IMR-90 (cell line): ENCODE results near the gene FARP1.

ENCODE experiments used
- CHD1 ChIP-seq: IDR thresholded peaks from 2 replicates; pipeline ENCODE4 v1.6.1; 2012; ENCODE audit warnings: low read depth, low read length, improper control_type of control experiment
- CTCF ChIP-seq: conservative IDR thresholded peaks from 2 replicates; pipeline ENCODE4 v1.5.1; 2012; ENCODE audit warnings: mild to moderate bottlenecking, low read depth, low read length, improper control_type of control experiment
- ELK1 ChIP-seq: fragments of 150-350 bp; IDR thresholded peaks from 2 replicates; pipeline ENCODE4 v1.6.1; 2016; ENCODE audit warnings: low read depth, mild to moderate bottlenecking, low read length, moderate library complexity, borderline replicate concordance
- MAZ ChIP-seq: IDR thresholded peaks from 2 replicates; pipeline ENCODE4 v1.6.1; 2012; ENCODE audit warnings: low read depth, mild to moderate bottlenecking, low read length, improper control_type of control experiment, moderate library complexity, borderline replicate concordance
- MXI1 ChIP-seq: IDR thresholded peaks from 2 replicates; pipeline ENCODE4 v1.6.1; 2012; ENCODE audit warnings: low read depth, mild to moderate bottlenecking, low read length, moderate library complexity, borderline replicate concordance
- POLR2A ChIP-seq: IDR thresholded peaks from 2 replicates; pipeline ENCODE4 v1.6.1; 2012; ENCODE audit warnings: mild to moderate bottlenecking, low read depth, low read length
- RAD21 ChIP-seq: IDR thresholded peaks from 2 replicates; pipeline ENCODE4 v1.6.1; 2012; ENCODE audit warnings: low read length, improper control_type of control experiment
- RCOR1 ChIP-seq: IDR thresholded peaks from 2 replicates; pipeline ENCODE4 v1.6.1; 2012; ENCODE audit warnings: mild to moderate bottlenecking, low read length, improper control_type of control experiment; ENCODE audit not compliant: insufficient replicate concordance
- USF2 ChIP-seq: fragments of 150-350 bp; IDR thresholded peaks from 2 replicates; pipeline ENCODE4 v1.6.1; 2017; ENCODE audit warnings: mild to moderate bottlenecking, antibody characterized with exemption, low read length, low read depth

- TF ChIP-seq POLR2A (no peak), CTCF (no peak), MAZ (no peak), RAD21 (no peak), ELK1 (no peak), USF2 (no peak), CHD1 (no peak), MXI1 (no peak), RCOR1 (no peak)
Measured at GRCh38 chr13:98123176-98123575, 19.7 kb upstream of the FARP1 start.
